ENCODE data around the gene LMF1. TPM values are rescaled to one million over a fixed set of nuclear protein-coding genes. Genes with fewer than 3 reads are reported as not detected.

LMF1 gene
- total and polyA plus RNA-seq, 2 of the 8 experiments (the other 6 are each of a cell fraction or from before 2014, with no cell fraction given), result 3.5 to 9.1 TPM

DNA sequence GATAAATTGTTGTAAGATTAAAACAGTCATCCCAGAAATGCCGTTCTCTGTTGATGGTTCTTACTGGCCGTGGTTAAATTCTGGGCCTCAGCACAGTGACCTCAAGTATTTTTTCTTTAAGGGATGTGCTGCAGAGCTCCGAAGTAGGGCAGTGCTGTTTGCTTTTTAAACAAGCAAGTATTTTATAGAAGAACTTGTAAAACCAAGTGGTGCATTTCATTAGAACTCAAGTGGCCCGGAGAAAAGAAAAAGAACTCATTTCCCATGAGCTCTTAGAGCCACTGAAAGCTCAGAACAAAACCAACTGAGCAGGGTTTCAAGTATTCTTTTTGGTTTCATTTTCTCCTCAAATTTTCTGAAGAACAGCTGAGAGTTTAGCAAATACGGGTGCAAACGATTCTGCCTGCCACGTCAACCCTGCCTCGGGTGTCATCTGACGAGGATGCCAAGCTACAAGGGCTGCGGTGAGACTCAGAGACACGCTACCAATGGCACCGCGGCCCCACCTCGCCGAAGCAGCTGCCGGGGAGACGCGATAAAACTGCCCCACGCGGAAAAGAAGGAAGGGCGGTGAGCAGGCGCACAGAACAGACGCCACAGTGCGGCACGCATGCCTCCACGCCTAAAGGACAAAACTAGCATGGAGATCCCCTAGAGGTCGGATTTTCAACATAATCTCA, 6.3 kb downstream of the LMF1 start:
- no peak overlapping the region for H4K8ac ChIP-seq (ENCODE audit: extremely low read depth, insufficient read depth, low read length)
- H2BK20ac ChIP-seq (ENCODE audit: low read length), result no peak overlapping the region
- no peak overlapping the region for H3K27ac ChIP-seq (ENCODE audit: low read depth, low read length)
- CTCF ChIA-PET (ENCODE audit: partially characterized antibody), result interaction anchor here (1.3 kb wide), 1 partner anchor 11 kb away, joined by 3 read pairs; no protein-coding TSS in a partner anchor
- H3K4ac ChIP-seq (replicated peaks; ENCODE audit: insufficient read length, low read depth, low read length), result no peak overlapping the region
- H2BK5ac ChIP-seq (ENCODE audit: low read depth, low read length), result no peak overlapping the region
- peaks cover 0 to 4% of the 10 kb centered on the region in 2 experiments for H4K20me1 ChIP-seq (replicated peaks in 1 of 2; ENCODE audit: control insufficient read depth in 1 of 2, insufficient read depth in 2 of 2, low read length in 2 of 2)
- no peak overlapping the region for H4K5ac ChIP-seq (ENCODE audit: insufficient read length, low read depth, low read length)
- H3K56ac ChIP-seq (replicated peaks; ENCODE audit: insufficient read length, low read depth, low read length), result no peak overlapping the region
- H3K14ac ChIP-seq (ENCODE audit: insufficient read length), result no peak overlapping the region
- WGBS, 2 experiments (ENCODE audit: extremely low coverage in 1 of 2, insufficient coverage in 1 of 2, insufficient read length in 1 of 2, insufficient replicate concordance in 2 of 2, low coverage in 1 of 2, low lambda C conversion rate in 2 of 2, missing lambda C conversion rate in 1 of 2), result 83% methylated on average over 27 of the region's 27 CpGs; no CpG with 5 or more reads in 1 of the 2 experiments
- H3K4me1 ChIP-seq (replicated peaks in 1 of 4; ENCODE audit: control insufficient read depth in 3 of 4, insufficient read depth in 4 of 4, low read length in 3 of 4), result no peaks in the 10 kb centered on the region; a peak in 1 of 7 replicates
- H3K79me2 ChIP-seq (ENCODE audit: control insufficient read depth in 1 of 2, insufficient read depth in 2 of 2, low read length in 2 of 2), result no peaks in the 10 kb centered on the region
- no peak overlapping the region for H2AFZ ChIP-seq (ENCODE audit: low read length)
- no peak overlapping the region for H3K9ac ChIP-seq (replicated peaks in 1 of 4; ENCODE audit: extremely low read depth in 1 of 4, low read depth in 3 of 4, low read length in 3 of 4)
- peaks cover 0 to 8% of the 10 kb centered on the region in 2 experiments; a peak in 2 of 4 replicates for H3K9me3 ChIP-seq (ENCODE audit: insufficient read depth in 2 of 2, low read depth in 1 of 2, low read length in 1 of 2)
- no peak overlapping the region for H2BK15ac ChIP-seq (ENCODE audit: low read length)
- H2BK12ac ChIP-seq (ENCODE audit: low read depth, low read length), result no peak overlapping the region
- H3K23me2 ChIP-seq (ENCODE audit: low read depth, low read length), result no peaks in the 10 kb centered on the region
- peaks cover 0 to 5% (median 3%) of the 10 kb centered on the region in 4 experiments; a peak in 4 of 7 replicates for H3K27me3 ChIP-seq (replicated peaks in 1 of 4; ENCODE audit: control insufficient read depth in 3 of 4, extremely low read depth in 1 of 4, insufficient read depth in 3 of 4, low read length in 3 of 4)
- no peak overlapping the region for H2BK120ac ChIP-seq (replicated peaks; ENCODE audit: low read depth, low read length)
- no peak overlapping the region for H2AK5ac ChIP-seq (ENCODE audit: low read depth, low read length)
- no peak overlapping the region for H3K4me3 ChIP-seq (ENCODE audit: extremely low read depth in 1 of 4, insufficient read depth in 2 of 4, low read depth in 3 of 4, low read length in 4 of 4)
- H3K79me1 ChIP-seq (ENCODE audit: low read depth, low read length), result no peaks in the 10 kb centered on the region
- H3K23ac ChIP-seq (ENCODE audit: insufficient read length), result no peak overlapping the region
- DNase-seq (ENCODE audit: low read depth in 1 of 2, low spot score in 2 of 2) (no peak), FAIRE-seq (no peak)
- no peaks in the 10 kb centered on the region for H3K36me3 ChIP-seq (ENCODE audit: control insufficient read depth in 2 of 4, insufficient read depth in 4 of 4, low read length in 3 of 4)
- POLR2A ChIA-PET (ENCODE audit: partially characterized antibody), result no interaction called here
- TF ChIP-seq RAD21 (IDR thresholded peaks at IDR 0.05 in 1 of 2, conservative IDR thresholded peaks at IDR 0.05 in 1 of 2; ENCODE audit: low read depth in 2 of 2, low read length in 2 of 2), result no peak
- TF ChIP-seq TAF1 (IDR thresholded peaks at IDR 0.05; ENCODE audit: low read depth, low read length), result no peak
- TF ChIP-seq HDAC2 (IDR thresholded peaks at IDR 0.05; ENCODE audit: borderline replicate concordance in 1 of 2, low read depth in 2 of 2, low read length in 2 of 2), result no peak
- no peak for TF ChIP-seq SIX5 (IDR thresholded peaks at IDR 0.05; ENCODE audit: low read depth, low read length)
- TF ChIP-seq JUN (IDR thresholded peaks at IDR 0.05; ENCODE audit: low read depth, low read length), result no peak
- no peak for TF ChIP-seq TCF12 (IDR thresholded peaks at IDR 0.05; ENCODE audit: low read depth, low read length)
- TF ChIP-seq, protein P1, sequence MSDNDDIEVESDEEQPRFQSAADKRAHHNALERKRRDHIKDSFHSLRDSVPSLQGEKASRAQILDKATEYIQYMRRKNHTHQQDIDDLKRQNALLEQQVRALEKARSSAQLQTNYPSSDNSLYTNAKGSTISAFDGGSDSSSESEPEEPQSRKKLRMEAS (IDR thresholded peaks at IDR 0.05), result no peak
- TF ChIP-seq POLR2AphosphoS5 (IDR thresholded peaks at IDR 0.05; ENCODE audit: low read depth, low read length), result no peak
- TF ChIP-seq CTBP2 (IDR thresholded peaks at IDR 0.05; ENCODE audit: borderline replicate concordance, insufficient read depth, insufficient read length, low read length), result no peak
- no peak for TF ChIP-seq ASH2L (IDR thresholded peaks at IDR 0.05; ENCODE audit: low read length)
- TF ChIP-seq BACH1 (IDR thresholded peaks at IDR 0.05; ENCODE audit: low read length), result no peak
- no peak for TF ChIP-seq PHF8 (conservative IDR thresholded peaks at IDR 0.05; ENCODE audit: low read depth, low read length)
- no peak for TF ChIP-seq RXRA (IDR thresholded peaks at IDR 0.05; ENCODE audit: insufficient read depth, low read depth, low read length)
- no peak overlapping the region for H4K91ac ChIP-seq (replicated peaks; ENCODE audit: insufficient read length, low read length)
- no peak overlapping the region for H3K4me2 ChIP-seq (ENCODE audit: insufficient read depth in 1 of 2, low read depth in 2 of 2, low read length in 2 of 2)
- no peak overlapping the region for H3K18ac ChIP-seq (ENCODE audit: extremely low read depth, low read length)

Data from H1 (cell line).